GM12878 (cell line): ENCODE results near the gene SLC50A1.

Source experiments
- ATF2 ChIP-seq: IDR thresholded peaks from 2 replicates; pipeline ENCODE4 v1.6.1; 2012; ENCODE audit warnings: low read length, inconsistent platforms
- CTCF ChIP-seq, 3 experiments: IDR thresholded peaks in 2 of 3; conservative IDR thresholded peaks in 1 of 3; 2 replicates each; pipeline ENCODE4 v1.5.1; 2011; ENCODE audit warnings: low read depth in 3 of 3, low read length in 3 of 3, mild to moderate bottlenecking in 3 of 3, control low read depth in 2 of 3, moderate library complexity in 2 of 3, inconsistent platforms in 1 of 3, mixed read lengths in 1 of 3; ENCODE audit not compliant: control insufficient read depth in 2 of 3, insufficient read depth in 1 of 3; ENCODE audit errors: extremely low read depth in 1 of 3
- SUZ12 ChIP-seq: fragments of 200-600 bp; sonication (generic); IDR thresholded peaks from one replicate; pipeline ENCODE4 v1.6.1; 2018; ENCODE audit warnings: antibody characterized with exemption, mild to moderate bottlenecking; ENCODE audit not compliant: unreplicated experiment

- TF ChIP-seq ATF2 (no peak), SUZ12 (no peak), CTCF (IDR thresholded peaks at IDR 0.05 in 2 of 3, conservative IDR thresholded peaks at IDR 0.05 in 1 of 3; ENCODE audit: control insufficient read depth in 2 of 3, extremely low read depth in 1 of 3, insufficient read depth in 1 of 3, low read depth in 3 of 3, low read length in 3 of 3) (no peak)
Observed at GRCh38 chr1:155105604-155106011, 30.0 kb upstream of the SLC50A1 start.
